Measurements from ENCODE around the gene C15orf39. TPM values are rescaled to one million over a fixed set of nuclear protein-coding genes. Genes with fewer than 3 reads are reported as not detected.
A peak's percentile ranks its signal among the peaks of the same experiment; 100 is the strongest.

Gene C15orf39
- total RNA-seq, 1 donor from 2014 or later, result 4.5 TPM

DNA sequence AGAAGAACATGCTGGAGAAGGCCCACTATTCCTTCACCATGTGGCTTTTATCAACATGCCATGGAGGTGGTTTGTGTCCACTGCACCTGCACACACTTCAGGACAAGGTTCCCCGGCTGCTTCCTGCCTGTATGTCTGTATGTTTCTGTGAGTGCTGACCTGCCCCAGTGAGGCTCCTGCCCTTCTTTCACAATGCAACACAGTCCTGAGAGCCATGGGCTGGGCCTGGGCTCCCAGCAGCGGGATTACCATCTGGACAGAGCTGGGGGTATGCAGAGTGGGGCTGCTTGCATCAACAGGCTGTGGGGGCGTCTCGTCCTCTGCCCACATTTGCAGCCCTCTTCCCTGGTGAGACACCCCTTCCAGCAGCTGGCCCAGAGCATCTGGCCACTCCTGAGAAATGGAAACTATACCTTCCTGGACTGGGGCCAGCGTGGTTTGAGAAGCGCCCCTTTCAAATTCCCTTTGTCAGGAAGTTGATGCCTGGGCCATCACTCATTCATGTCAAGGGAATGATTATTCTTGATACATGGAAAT is 29.3 kb upstream of the C15orf39 start:
- no peak for DNase-seq (ENCODE audit: low read depth in 2 of 2)

- DNase-seq (ENCODE audit: low read depth in 2 of 2), result no peak
These were observed 27.6 kb upstream of the C15orf39 start for GRCh38 chr15:75174102-75174501.

- DNase-seq (ENCODE audit: low read depth in 2 of 2), result no peak
These were observed 27.0 kb upstream of the C15orf39 start for GRCh38 chr15:75174729-75175128.

GRCh38 chr15:75176396-75176761 is 25.3 kb upstream of the C15orf39 start:
- no peak for DNase-seq (ENCODE audit: low read depth in 2 of 2)

DNA sequence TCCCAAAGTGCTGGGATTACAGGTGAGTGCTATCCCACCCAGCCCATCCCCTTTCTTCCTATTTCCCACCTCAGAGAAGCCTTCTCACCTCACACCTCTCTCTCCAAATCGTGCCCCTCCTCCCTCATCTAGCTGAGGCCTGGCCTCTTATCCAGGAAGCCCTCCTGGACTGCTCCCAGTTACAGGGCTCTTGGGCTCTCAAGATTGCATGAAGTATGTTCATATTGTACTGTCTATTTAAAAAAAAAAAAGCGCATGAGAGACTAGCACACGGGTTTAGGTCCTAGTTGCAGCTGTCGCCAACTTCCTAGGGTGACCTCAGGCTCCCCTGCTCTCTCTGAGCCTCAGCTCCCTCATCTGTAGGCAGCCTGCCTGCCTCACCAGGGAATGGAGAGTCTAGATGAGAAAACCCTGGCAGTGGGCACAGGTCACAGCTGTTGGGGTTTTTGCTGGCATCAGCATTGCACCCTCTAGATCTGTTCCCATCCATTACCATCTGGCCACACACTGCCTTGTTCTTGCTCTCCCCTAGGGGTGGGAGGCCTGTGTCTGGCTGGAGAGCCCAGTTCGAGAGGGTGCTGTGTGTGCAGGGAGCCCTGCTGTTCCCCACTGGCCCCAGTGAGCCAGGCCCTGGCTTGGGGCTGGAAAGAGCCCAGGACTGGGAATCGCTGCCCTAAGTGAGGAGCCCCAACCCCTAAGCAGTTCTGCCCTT is 24.2 kb upstream of the C15orf39 start:
- no peak for DNase-seq (ENCODE audit: low read depth in 2 of 2)

DNA sequence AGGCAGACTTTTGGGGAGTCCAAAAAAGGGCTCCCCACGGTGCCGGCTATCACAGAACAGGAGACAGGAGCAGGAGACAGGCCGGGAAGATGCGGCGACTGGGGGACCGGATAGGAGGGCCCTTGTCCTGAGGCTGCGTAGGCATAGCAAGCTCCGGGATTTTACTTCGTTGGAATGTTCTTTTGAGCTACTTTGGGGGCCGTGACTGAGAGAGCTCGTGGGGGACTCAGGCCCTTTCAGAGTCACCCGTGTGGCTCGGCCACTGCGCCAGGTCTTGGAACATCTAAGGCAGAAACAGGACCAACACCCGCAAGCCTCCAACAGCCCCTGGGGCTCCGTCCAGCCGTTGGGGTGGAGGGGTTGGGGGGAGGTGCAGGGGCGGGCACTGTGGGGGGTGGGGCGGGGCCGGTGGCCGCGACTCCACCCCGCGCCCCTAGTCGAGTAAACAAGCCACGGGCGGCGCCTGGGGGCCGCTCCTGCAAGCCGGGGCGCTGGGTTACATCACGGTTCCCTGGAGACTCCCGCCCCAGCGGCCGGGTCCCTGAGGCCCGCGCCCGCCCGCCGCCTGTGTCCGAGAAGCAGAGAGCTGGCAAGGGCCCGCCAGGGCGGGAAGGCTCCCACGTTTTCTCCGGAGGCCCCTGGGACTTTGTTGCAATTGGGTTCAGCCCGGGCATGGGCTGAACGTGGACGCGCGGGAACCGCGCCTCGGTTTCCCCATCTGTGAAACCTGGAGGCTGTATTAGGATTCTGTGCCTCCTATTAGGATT is 23.3 kb upstream of the C15orf39 start:
- peak in 1 of 2 donors; percentile 50 for DNase-seq (ENCODE audit: low read depth in 2 of 2)

- no peak for DNase-seq (ENCODE audit: low read depth in 2 of 2)
These were observed 22.5 kb upstream of the C15orf39 start for GRCh38 chr15:75178938-75179745.

GRCh38 chr15:75179746-75180140 is 21.9 kb upstream of the C15orf39 start:
- no peak for DNase-seq (ENCODE audit: low read depth in 2 of 2)

- no peak for DNase-seq (ENCODE audit: low read depth in 2 of 2)
These were observed 19.9 kb upstream of the C15orf39 start for GRCh38 chr15:75181780-75182179.

GRCh38 chr15:75182187-75183131 is 19.2 kb upstream of the C15orf39 start:
- DNase-seq (ENCODE audit: low read depth in 2 of 2), result no peak

DNA sequence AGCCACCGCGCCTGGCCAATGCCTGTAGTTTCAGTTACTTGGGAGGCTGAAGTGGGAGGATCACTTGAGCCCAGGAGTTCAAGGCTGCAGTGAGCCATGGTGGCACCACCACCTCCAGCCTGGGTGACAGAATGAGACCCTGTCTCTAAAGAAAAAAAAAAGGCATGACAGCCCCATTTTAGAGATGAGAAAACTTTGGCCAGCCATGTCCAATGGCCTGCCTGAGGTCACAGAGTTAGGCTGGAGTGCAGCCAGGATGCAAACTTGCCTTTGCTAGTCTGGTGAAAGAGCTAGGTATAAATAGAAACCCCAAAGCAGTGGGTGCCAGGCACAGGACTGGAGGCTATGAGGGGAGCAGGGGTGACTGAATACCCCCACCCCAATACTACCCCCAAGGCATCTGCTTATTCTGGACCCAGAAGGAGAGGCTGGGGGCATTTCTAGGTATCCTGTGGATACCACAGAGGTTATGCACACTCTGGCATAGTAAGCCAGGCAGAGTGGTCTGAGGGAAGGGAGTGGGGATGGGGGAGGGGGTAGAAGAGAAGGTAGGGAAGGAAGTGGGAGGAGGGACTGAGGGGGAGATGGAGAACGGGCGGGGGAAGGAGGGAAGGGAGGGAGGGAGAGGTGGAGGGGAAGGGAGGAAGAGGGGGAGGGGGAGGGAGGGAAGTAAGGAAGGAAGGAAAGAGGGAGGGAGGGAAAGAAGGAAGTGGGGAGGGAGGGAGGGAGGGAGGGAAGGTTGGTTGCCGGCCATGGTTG is 16.2 kb upstream of the C15orf39 start:
- no peak for DNase-seq (ENCODE audit: low read depth in 2 of 2)

GRCh38 chr15:75186044-75186443 is 15.6 kb upstream of the C15orf39 start:
- DNase-seq (ENCODE audit: low read depth in 2 of 2), result no peak

- DNase-seq (ENCODE audit: low read depth in 2 of 2), result no peak
These were observed 13.2 kb upstream of the C15orf39 start for GRCh38 chr15:75188499-75188898.

DNA sequence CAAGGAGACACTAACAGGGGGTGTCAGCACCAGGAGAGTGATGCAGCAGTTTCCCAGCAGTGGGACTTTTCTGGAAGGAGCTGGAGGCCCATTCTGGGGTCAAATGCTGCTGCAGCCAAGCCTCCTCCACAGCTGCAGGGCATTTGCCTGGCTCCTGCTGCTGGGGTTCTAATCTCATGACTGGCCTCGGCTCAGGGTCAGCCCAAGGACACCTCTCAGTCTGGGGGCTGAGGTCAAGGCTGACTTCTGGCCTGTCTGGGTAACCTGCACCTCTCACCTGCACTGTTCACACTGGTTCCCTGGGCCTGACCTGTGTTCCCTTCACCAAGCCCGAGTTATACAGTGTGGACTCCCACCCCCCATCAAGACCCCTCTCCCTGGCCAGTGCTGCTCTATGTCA is 10.4 kb upstream of the C15orf39 start:
- no peak for DNase-seq (ENCODE audit: low read depth in 2 of 2)

GRCh38 chr15:75192307-75192706 is 9.4 kb upstream of the C15orf39 start:
- no peak for DNase-seq (ENCODE audit: low read depth in 2 of 2)

GRCh38 chr15:75193272-75193671 is 8.4 kb upstream of the C15orf39 start:
- DNase-seq (ENCODE audit: low read depth in 2 of 2), result no peak

GRCh38 chr15:75193976-75194375 is 7.7 kb upstream of the C15orf39 start:
- no peak for DNase-seq (ENCODE audit: low read depth in 2 of 2)

GRCh38 chr15:75194397-75194796 is 7.3 kb upstream of the C15orf39 start:
- DNase-seq (ENCODE audit: low read depth in 2 of 2), result no peak

GRCh38 chr15:75195122-75195765 is 6.4 kb upstream of the C15orf39 start:
- DNase-seq (ENCODE audit: low read depth in 2 of 2), result no peak

Measured in dermis microvascular lymphatic vessel endothelial cell (primary cell).